ENCODE measurements around the gene USP9X. TPM values are rescaled to one million over a fixed set of nuclear protein-coding genes. Genes with fewer than 3 reads are reported as not detected.

Gene USP9X
- total and polyA plus RNA-seq, 2 of the 8 experiments (the other 6 are each of a cell fraction or from before 2014, with no cell fraction given) = 79.2 to 300 TPM

- TF ChIP-seq CTBP2 (IDR thresholded peaks at IDR 0.05; ENCODE audit: borderline replicate concordance, insufficient read depth, insufficient read length, low read length) (no peak), KDM5A (IDR thresholded peaks at IDR 0.05; ENCODE audit: low read length) (no peak), ATF2 (IDR thresholded peaks at IDR 0.05; ENCODE audit: low read length) (no peak), CHD1 (IDR thresholded peaks at IDR 0.05; ENCODE audit: low read depth, low read length) (no peak)
- CTCF ChIA-PET (ENCODE audit: partially characterized antibody) = no interaction called here
- Histone ChIP-seq H4K8ac (ENCODE audit: extremely low read depth, insufficient read depth, low read length) (no peak overlapping the region), H3K23ac (ENCODE audit: insufficient read length) (no peak overlapping the region), H4K20me1 (replicated peaks in 1 of 2; ENCODE audit: control insufficient read depth in 1 of 2, insufficient read depth in 2 of 2, low read length in 2 of 2) (peaks cover 1 to 17% of the 10 kb centered on the region in 2 experiments), H4K5ac (ENCODE audit: insufficient read length, low read depth, low read length) (peak overlapping the region; percentile 10), H3K4me3 (ENCODE audit: extremely low read depth in 1 of 4, insufficient read depth in 2 of 4, low read depth in 3 of 4, low read length in 4 of 4) (peak overlapping the region; percentile 77 to 100 (median 90)), H3K27ac (ENCODE audit: low read depth, low read length) (no peak overlapping the region), H3K4me1 (replicated peaks in 1 of 4; ENCODE audit: control insufficient read depth in 3 of 4, insufficient read depth in 4 of 4, low read length in 3 of 4) (peaks cover 0 to 4% (median 0%) of the 10 kb centered on the region in 4 experiments; a peak in 1 of 7 replicates), H3K14ac (ENCODE audit: insufficient read length) (no peak overlapping the region), H3K9me3 (ENCODE audit: insufficient read depth in 2 of 2, low read depth in 1 of 2, low read length in 1 of 2) (no peaks in the 10 kb centered on the region), H2BK120ac (replicated peaks; ENCODE audit: low read depth, low read length) (no peak overlapping the region), H3K9ac (replicated peaks in 1 of 4; ENCODE audit: extremely low read depth in 1 of 4, low read depth in 3 of 4, low read length in 3 of 4) (peak overlapping the region; percentile 34 to 76 (median 45); a peak in 6 of 7 replicates), H3K36me3 (ENCODE audit: control insufficient read depth in 2 of 4, insufficient read depth in 4 of 4, low read length in 3 of 4) (peaks cover 0 to 49% (median 2%) of the 10 kb centered on the region in 4 experiments; a peak in 4 of 8 replicates), H2BK20ac (ENCODE audit: low read length) (no peak overlapping the region), H2BK12ac (ENCODE audit: low read depth, low read length) (no peak overlapping the region), H3K23me2 (ENCODE audit: low read depth, low read length) (no peaks in the 10 kb centered on the region), H3K79me1 (ENCODE audit: low read depth, low read length) (no peaks in the 10 kb centered on the region), H2BK5ac (ENCODE audit: low read depth, low read length) (no peak overlapping the region), H3K4ac (replicated peaks; ENCODE audit: insufficient read length, low read depth, low read length) (no peak overlapping the region), H4K91ac (replicated peaks; ENCODE audit: insufficient read length, low read length) (no peak overlapping the region), H3K18ac (ENCODE audit: extremely low read depth, low read length) (no peak overlapping the region), H3K79me2 (ENCODE audit: control insufficient read depth in 1 of 2, insufficient read depth in 2 of 2, low read length in 2 of 2) (peaks cover 40 to 76% of the 10 kb centered on the region in 2 experiments), H2AK5ac (ENCODE audit: low read depth, low read length) (no peak overlapping the region), H2BK15ac (ENCODE audit: low read length) (no peak overlapping the region), H3K56ac (replicated peaks; ENCODE audit: insufficient read length, low read depth, low read length) (peak overlapping the region; percentile 30), H3K27me3 (replicated peaks in 1 of 4; ENCODE audit: control insufficient read depth in 3 of 4, extremely low read depth in 1 of 4, insufficient read depth in 3 of 4, low read length in 3 of 4) (no peaks in the 10 kb centered on the region), H2AFZ (ENCODE audit: low read length) (no peak overlapping the region), H3K4me2 (ENCODE audit: insufficient read depth in 1 of 2, low read depth in 2 of 2, low read length in 2 of 2) (peak overlapping the region; percentile 17 to 56; a peak in 3 of 4 replicates)
- POLR2A ChIA-PET (ENCODE audit: partially characterized antibody) = interaction anchor here (0.6 to 4.4 kb wide), 12 partner anchors 10 to 59 kb away, joined by 3 to 19 read pairs (median 4); no protein-coding TSS in a partner anchor
- FAIRE-seq (no peak), DNase-seq (ENCODE audit: low read depth in 1 of 2, low spot score in 2 of 2) (no peak)
- WGBS, 2 experiments (ENCODE audit: extremely low coverage in 1 of 2, insufficient coverage in 1 of 2, insufficient read length in 1 of 2, insufficient replicate concordance in 2 of 2, low coverage in 1 of 2, low lambda C conversion rate in 2 of 2, missing lambda C conversion rate in 1 of 2) = 4% methylated on average over 11 of the region's 11 CpGs; no CpG with 5 or more reads in 1 of the 2 experiments
Measured at GRCh38 chrX:41086627-41086932, 1.3 kb downstream of the USP9X start.

Measured in H1 (cell line).